ENCODE results near the gene TSKS. TPM values are rescaled to one million over a fixed set of nuclear protein-coding genes. Genes with fewer than 3 reads are reported as not detected.

TSKS gene
- total and polyA plus RNA-seq, 3 donors from 2014 or later, result 65.3 to 137 (median 101) TPM

- Histone ChIP-seq H3K4me1 (peaks cover 50% of the 10 kb centered on the region), H3K27me3 (no peaks in the 10 kb centered on the region), H3K27ac (peak overlapping the region; percentile 59 to 76), H3K4me3 (no peak overlapping the region), H3K36me3 (ENCODE audit: low read depth, missing control alignments) (no peaks in the 10 kb centered on the region), H3K9me3 (no peaks in the 10 kb centered on the region)
- no peak for DNase-seq
- WGBS, 2 donors, result 59 to 82% methylated on average over 5 of the region's 5 CpGs
- intact Hi-C loops (cut with DNase I; ENCODE audit: low total_unique reads), result no loop called here
- TF ChIP-seq CTCF (IDR thresholded peaks at IDR 0.05) (no peak), POLR2A (IDR thresholded peaks at IDR 0.05) (no peak)
Measured at GRCh38 chr19:49787746-49788145, 24.6 kb upstream of the TSKS start.

- Histone ChIP-seq H3K36me3 (ENCODE audit: low read depth, missing control alignments) (no peaks in the 10 kb centered on the region), H3K27ac (peak overlapping the region in 1 of 2 donors; percentile 76), H3K4me1 (peaks cover 44% of the 10 kb centered on the region), H3K27me3 (no peaks in the 10 kb centered on the region), H3K4me3 (no peak overlapping the region), H3K9me3 (no peaks in the 10 kb centered on the region)
- intact Hi-C loops (cut with DNase I; ENCODE audit: low total_unique reads), result no loop called here
- DNase-seq, result peak; percentile 77
- WGBS, 2 donors, result 57 to 59% methylated on average over 9 of the region's 9 CpGs
- TF ChIP-seq CTCF (IDR thresholded peaks at IDR 0.05), result no peak
- TF ChIP-seq POLR2A (IDR thresholded peaks at IDR 0.05), result no peak
Measured at GRCh38 chr19:49786376-49786820, 23.3 kb upstream of the TSKS start.

- Histone ChIP-seq H3K9me3 (no peaks in the 10 kb centered on the region), H3K4me3 (no peak overlapping the region), H3K4me1 (peaks cover 10% of the 10 kb centered on the region), H3K27me3 (no peaks in the 10 kb centered on the region), H3K27ac (no peak overlapping the region), H3K36me3 (ENCODE audit: low read depth, missing control alignments) (no peaks in the 10 kb centered on the region)
- intact Hi-C loops (cut with DNase I; ENCODE audit: low total_unique reads), result no loop called here
- 96 to 99% methylated on average over 4 to 16 of the region's 18 CpGs for WGBS, 2 donors
- TF ChIP-seq POLR2A (IDR thresholded peaks at IDR 0.05), result no peak
- no peak for TF ChIP-seq CTCF (IDR thresholded peaks at IDR 0.05)
- DNase-seq, result no peak
Measured at GRCh38 chr19:49782515-49782914, 19.4 kb upstream of the TSKS start.

- H3K4me1 ChIP-seq, result peaks cover 3% of the 10 kb centered on the region
- no peaks in the 10 kb centered on the region for H3K9me3 ChIP-seq
- no peak for DNase-seq
- no peaks in the 10 kb centered on the region for H3K36me3 ChIP-seq (ENCODE audit: low read depth, missing control alignments)
- H3K27ac ChIP-seq, result no peak overlapping the region
- 90 to 96% methylated on average over 6 to 7 of the region's 7 CpGs for WGBS, 2 donors
- intact Hi-C loops (cut with DNase I; ENCODE audit: low total_unique reads), result no loop called here
- no peaks in the 10 kb centered on the region for H3K27me3 ChIP-seq
- TF ChIP-seq CTCF (IDR thresholded peaks at IDR 0.05), result no peak
- no peak overlapping the region for H3K4me3 ChIP-seq
Measured at GRCh38 chr19:49781394-49781793, 18.3 kb upstream of the TSKS start.

GRCh38 chr19:49780861-49781260 is 17.8 kb upstream of the TSKS start:
- TF ChIP-seq POLR2A (IDR thresholded peaks at IDR 0.05), result no peak
- no peak for TF ChIP-seq CTCF (IDR thresholded peaks at IDR 0.05)
- Histone ChIP-seq H3K27me3 (no peaks in the 10 kb centered on the region), H3K4me1 (no peaks in the 10 kb centered on the region), H3K36me3 (ENCODE audit: low read depth, missing control alignments) (no peaks in the 10 kb centered on the region), H3K4me3 (no peak overlapping the region), H3K9me3 (no peaks in the 10 kb centered on the region), H3K27ac (no peak overlapping the region)
- DNase-seq, result no peak
- intact Hi-C loops (cut with DNase I; ENCODE audit: low total_unique reads), result no loop called here
- WGBS, 2 donors, result 83 to 94% methylated on average over 8 of the region's 8 CpGs

Measured in testis (tissue), 3 donors.